ENCODE measurements around the gene C1orf210. TPM values are rescaled to one million over a fixed set of nuclear protein-coding genes. Genes with fewer than 3 reads are reported as not detected.

Gene C1orf210
- total and polyA plus RNA-seq, 2 donors (not counting 1 experiment from before 2014, with no cell fraction given) = not detected

DNA sequence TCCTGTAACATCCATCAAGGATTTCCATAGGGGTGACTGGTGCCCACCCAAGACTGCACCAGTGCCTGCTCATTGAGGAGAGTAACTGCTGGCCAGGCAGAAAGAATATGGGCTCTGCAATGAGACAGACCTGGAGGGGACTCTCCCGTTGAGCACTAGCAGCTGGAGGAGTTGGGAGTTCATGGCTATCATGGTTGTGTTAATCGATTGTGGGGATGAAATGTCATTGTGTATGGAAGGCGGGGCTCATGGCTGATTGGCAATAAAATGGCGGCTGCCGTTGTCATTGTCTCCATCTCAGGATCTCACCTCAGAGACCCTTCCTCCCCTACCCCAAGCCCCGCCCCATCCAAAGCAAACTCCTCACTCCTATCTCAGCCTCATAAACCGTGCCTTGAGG is 11.7 kb downstream of the C1orf210 start:
- H3K4me1 Mint-ChIP-seq = peaks cover 26% of the 10 kb centered on the region
- H3K27me3 Mint-ChIP-seq = peaks cover 30% of the 10 kb centered on the region
- peaks cover 14 to 19% of the 10 kb centered on the region in 2 donors for H3K4me1 ChIP-seq (ENCODE audit: control insufficient read depth in 2 of 2, insufficient read depth in 2 of 2, low read length in 2 of 2)
- intact Hi-C loops (cut with micrococcal nuclease) = no loop called here
- H3K4me2 ChIP-seq (replicated peaks; ENCODE audit: low read depth, low read length, poor library complexity, severe bottlenecking) = no peak overlapping the region
- H3K4me3 Mint-ChIP-seq = no peak overlapping the region
- H3K27ac ChIP-seq (ENCODE audit: low read length in 2 of 2) = no peak overlapping the region
- ATAC-seq (ENCODE audit: low read depth) (no peak), DNase-seq (no peak)
- no peak overlapping the region for H3K9ac ChIP-seq (ENCODE audit: low read length)
- H3K36me3 ChIP-seq (replicated peaks in 1 of 2; ENCODE audit: control extremely low read depth in 1 of 2, control insufficient read depth in 1 of 2, extremely low read depth in 1 of 2, insufficient read depth in 2 of 2, low read length in 1 of 2) = no peaks in the 10 kb centered on the region
- no peaks in the 10 kb centered on the region for H4K20me1 ChIP-seq (ENCODE audit: control insufficient read depth, insufficient read depth, low read length, poor library complexity, severe bottlenecking)
- H3K4me3 ChIP-seq (ENCODE audit: control extremely low read depth in 1 of 5, extremely low read depth in 1 of 5, insufficient read depth in 1 of 5, low read depth in 2 of 5, low read length in 4 of 5) = no peak overlapping the region
- no peaks in the 10 kb centered on the region for H3K79me2 ChIP-seq (ENCODE audit: control insufficient read depth, insufficient read depth, low read length)
- 88% methylated on average over 1 of the region's 7 CpGs for WGBS (ENCODE audit: insufficient coverage)
- no peak overlapping the region for H3K27ac Mint-ChIP-seq
- CTCF ChIA-PET = no interaction called here
- POLR2A ChIA-PET = no interaction called here
- H3K9me3 Mint-ChIP-seq (ENCODE audit: insufficient read depth) = no peaks in the 10 kb centered on the region
- H3K27me3 ChIP-seq (replicated peaks in 1 of 4; ENCODE audit: control extremely low read depth in 1 of 4, control insufficient read depth in 3 of 4, insufficient read depth in 4 of 4, low read length in 3 of 4) = peaks cover 0 to 14% (median 4%) of the 10 kb centered on the region in 4 experiments
- peaks cover 0 to 4% (median 0%) of the 10 kb centered on the region in 3 donors for H3K9me3 ChIP-seq (ENCODE audit: control extremely low read depth in 1 of 3, control insufficient read depth in 2 of 3, insufficient read depth in 1 of 3, low read length in 2 of 3)
- TF ChIP-seq EZH2 (IDR thresholded peaks at IDR 0.05; ENCODE audit: borderline replicate concordance, insufficient read depth, low read depth, low read length, poor library complexity, severe bottlenecking) = no peak
- TF ChIP-seq, protein P1, sequence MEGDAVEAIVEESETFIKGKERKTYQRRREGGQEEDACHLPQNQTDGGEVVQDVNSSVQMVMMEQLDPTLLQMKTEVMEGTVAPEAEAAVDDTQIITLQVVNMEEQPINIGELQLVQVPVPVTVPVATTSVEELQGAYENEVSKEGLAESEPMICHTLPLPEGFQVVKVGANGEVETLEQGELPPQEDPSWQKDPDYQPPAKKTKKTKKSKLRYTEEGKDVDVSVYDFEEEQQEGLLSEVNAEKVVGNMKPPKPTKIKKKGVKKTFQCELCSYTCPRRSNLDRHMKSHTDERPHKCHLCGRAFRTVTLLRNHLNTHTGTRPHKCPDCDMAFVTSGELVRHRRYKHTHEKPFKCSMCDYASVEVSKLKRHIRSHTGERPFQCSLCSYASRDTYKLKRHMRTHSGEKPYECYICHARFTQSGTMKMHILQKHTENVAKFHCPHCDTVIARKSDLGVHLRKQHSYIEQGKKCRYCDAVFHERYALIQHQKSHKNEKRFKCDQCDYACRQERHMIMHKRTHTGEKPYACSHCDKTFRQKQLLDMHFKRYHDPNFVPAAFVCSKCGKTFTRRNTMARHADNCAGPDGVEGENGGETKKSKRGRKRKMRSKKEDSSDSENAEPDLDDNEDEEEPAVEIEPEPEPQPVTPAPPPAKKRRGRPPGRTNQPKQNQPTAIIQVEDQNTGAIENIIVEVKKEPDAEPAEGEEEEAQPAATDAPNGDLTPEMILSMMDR (IDR thresholded peaks at IDR 0.05) = no peak
- H2AFZ ChIP-seq (ENCODE audit: insufficient read depth, low read depth, low read length, poor library complexity, severe bottlenecking) = no peak overlapping the region

DNA sequence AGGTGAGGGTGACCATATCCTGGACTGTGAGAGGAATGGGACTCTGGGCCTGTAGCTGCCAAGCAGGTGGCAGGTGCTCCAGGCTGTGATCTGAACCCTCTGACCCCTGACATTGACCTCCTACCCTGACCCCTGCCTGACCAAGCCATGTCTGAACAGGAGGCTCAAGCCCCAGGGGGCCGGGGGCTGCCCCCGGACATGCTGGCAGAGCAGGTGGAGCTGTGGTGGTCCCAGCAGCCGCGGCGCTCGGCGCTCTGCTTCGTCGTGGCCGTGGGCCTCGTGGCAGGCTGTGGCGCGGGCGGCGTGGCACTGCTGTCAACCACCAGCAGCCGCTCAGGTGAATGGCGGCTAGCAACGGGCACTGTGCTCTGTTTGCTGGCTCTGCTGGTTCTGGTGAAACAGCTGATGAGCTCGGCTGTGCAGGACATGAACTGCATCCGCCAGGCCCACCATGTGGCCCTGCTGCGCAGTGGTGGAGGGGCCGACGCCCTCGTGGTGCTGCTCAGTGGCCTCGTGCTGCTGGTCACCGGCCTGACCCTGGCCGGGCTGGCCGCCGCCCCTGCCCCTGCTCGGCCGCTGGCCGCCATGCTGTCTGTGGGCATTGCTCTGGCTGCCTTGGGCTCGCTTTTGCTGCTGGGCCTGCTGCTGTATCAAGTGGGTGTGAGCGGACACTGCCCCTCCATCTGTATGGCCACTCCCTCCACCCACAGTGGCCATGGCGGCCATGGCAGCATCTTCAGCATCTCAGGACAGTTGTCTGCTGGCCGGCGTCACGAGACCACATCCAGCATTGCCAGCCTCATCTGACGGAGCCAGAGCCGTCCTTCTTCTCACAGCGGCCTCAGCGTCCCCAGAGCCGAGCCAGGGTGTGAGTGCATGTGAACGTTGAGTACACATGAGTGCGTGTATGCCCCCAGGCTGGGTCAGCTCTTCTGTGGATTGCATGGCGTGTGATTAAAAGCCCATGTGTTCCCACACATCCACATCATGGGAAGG is 12.5 kb downstream of the C1orf210 start:
- H3K4me3 Mint-ChIP-seq = no peak overlapping the region
- no peaks in the 10 kb centered on the region for H3K36me3 ChIP-seq (replicated peaks in 1 of 2; ENCODE audit: control extremely low read depth in 1 of 2, control insufficient read depth in 1 of 2, extremely low read depth in 1 of 2, insufficient read depth in 2 of 2, low read length in 1 of 2)
- TF ChIP-seq EZH2 (IDR thresholded peaks at IDR 0.05; ENCODE audit: borderline replicate concordance, insufficient read depth, low read depth, low read length, poor library complexity, severe bottlenecking) = no peak
- TF ChIP-seq, protein P1 (IDR thresholded peaks at IDR 0.05) = no peak
- H3K4me2 ChIP-seq (replicated peaks; ENCODE audit: low read depth, low read length, poor library complexity, severe bottlenecking) = no peak overlapping the region
- peaks cover 30% of the 10 kb centered on the region for H3K27me3 Mint-ChIP-seq
- H3K4me1 Mint-ChIP-seq = peaks cover 26% of the 10 kb centered on the region
- ATAC-seq (ENCODE audit: low read depth) (no peak), DNase-seq (no peak)
- H3K9me3 ChIP-seq (ENCODE audit: control extremely low read depth in 1 of 3, control insufficient read depth in 2 of 3, insufficient read depth in 1 of 3, low read length in 2 of 3) = peaks cover 0 to 4% (median 0%) of the 10 kb centered on the region in 3 donors
- no peaks in the 10 kb centered on the region for H3K9me3 Mint-ChIP-seq (ENCODE audit: insufficient read depth)
- 96% methylated on average over 44 of the region's 46 CpGs for WGBS (ENCODE audit: insufficient coverage)
- intact Hi-C loops (cut with micrococcal nuclease) = no loop called here
- H3K4me3 ChIP-seq (ENCODE audit: control extremely low read depth in 1 of 5, extremely low read depth in 1 of 5, insufficient read depth in 1 of 5, low read depth in 2 of 5, low read length in 4 of 5) = no peak overlapping the region
- POLR2A ChIA-PET = no interaction called here
- H3K27ac Mint-ChIP-seq = no peak overlapping the region
- peaks cover 0 to 14% (median 4%) of the 10 kb centered on the region in 4 experiments for H3K27me3 ChIP-seq (replicated peaks in 1 of 4; ENCODE audit: control extremely low read depth in 1 of 4, control insufficient read depth in 3 of 4, insufficient read depth in 4 of 4, low read length in 3 of 4)
- no peaks in the 10 kb centered on the region for H4K20me1 ChIP-seq (ENCODE audit: control insufficient read depth, insufficient read depth, low read length, poor library complexity, severe bottlenecking)
- CTCF ChIA-PET = no interaction called here
- H3K9ac ChIP-seq (ENCODE audit: low read length) = no peak overlapping the region
- peaks cover 14 to 19% of the 10 kb centered on the region in 2 donors for H3K4me1 ChIP-seq (ENCODE audit: control insufficient read depth in 2 of 2, insufficient read depth in 2 of 2, low read length in 2 of 2)
- H3K27ac ChIP-seq (ENCODE audit: low read length in 2 of 2) = no peak overlapping the region
- H3K79me2 ChIP-seq (ENCODE audit: control insufficient read depth, insufficient read depth, low read length) = no peaks in the 10 kb centered on the region
- no peak overlapping the region for H2AFZ ChIP-seq (ENCODE audit: insufficient read depth, low read depth, low read length, poor library complexity, severe bottlenecking)
